Prostate gland (tissue), 2 donors: Measurements from ENCODE around the gene ST7. TPM values are rescaled to one million over a fixed set of nuclear protein-coding genes. Genes with fewer than 3 reads are reported as not detected.
A peak's percentile ranks its signal among the peaks of the same experiment; 100 is the strongest.

ENCODE experiments used
- DNase-seq: peaks from one replicate; pipeline ENCODE4 v3.0.0-alpha.2; 2019; ENCODE audit warnings: low spot score
- H3K27ac ChIP-seq, 2 donors: fragments of 200-600 bp; sonication (generic); 2 replicates each; pipeline ENCODE4 v1.5.1; 2017 to 2019
- H3K27me3 ChIP-seq: fragments of 200-600 bp; sonication (generic); replicated peaks from 2 replicates; pipeline ENCODE4 v1.5.1; 2019; ENCODE audit not compliant: insufficient read depth
- H3K36me3 ChIP-seq, 2 donors: fragments of 200-600 bp; sonication (generic); 1 replicate in 1 of 2; 2 replicates in 1 of 2; pipeline versions ENCODE4 v1.5.1 to v1.8.1; 2017 to 2019
- H3K4me1 ChIP-seq: fragments of 200-600 bp; sonication (generic); replicated peaks from 2 replicates; pipeline ENCODE4 v1.5.1; 2019
- H3K4me3 ChIP-seq, 2 donors: fragments of 200-600 bp; sonication (generic); 2 replicates each; pipeline ENCODE4 v1.5.1; 2017 to 2019
- H3K9me3 ChIP-seq: fragments of 200-600 bp; sonication (generic); 2 replicates; pipeline ENCODE4 v1.5.1; 2017
- POLR2A ChIP-seq: fragments of 450-650 bp; IDR thresholded peaks from one replicate; pipeline ENCODE4 v1.6.1; 2016; ENCODE audit warnings: antibody characterized with exemption, mild to moderate bottlenecking
- POLR2AphosphoS5 ChIP-seq: sonication (generic); formaldehyde crosslinking; IDR thresholded peaks from one replicate; pipeline ENCODE4 v1.6.1; 2017; ENCODE audit warnings: antibody characterized with exemption
- WGBS: methylation state at CpG from one replicate; pipeline ENCODE4 v1.1.5; 2018; 5-methylcytosine and 5-hydroxymethylcytosine counted together
- intact Hi-C: fragments of 100-400 bp; cut with DNase I; formaldehyde crosslinking; loops from one replicate; pipeline ENCODE4 v1.14.2; 2022
- total RNA-seq, 2 donors: library from RNA; depleted of rRNA; stranded (reverse); fragments of >200 nt; gene quantifications; one replicate each; pipeline ENCODE4 v1.1.0, GENCODE V29; 2016
- TF ChIP-seq, protein P1 (sequence below), 4 experiments: fragments of 200-600 bp in 2 of 4; fragments of 450-650 bp in 2 of 4; sonication (generic) in 2 of 4; IDR thresholded peaks; 1 replicate in 3 of 4; 2 replicates in 1 of 4; pipeline ENCODE4 v1.5.1; 2016 to 2019; ENCODE audit warnings: antibody characterized with exemption in 4 of 4, mild to moderate bottlenecking in 2 of 4, moderate library complexity in 2 of 4

The ST7 gene
- total RNA-seq, 2 donors from 2014 or later, result 18.7 to 27.5 TPM

DNA sequence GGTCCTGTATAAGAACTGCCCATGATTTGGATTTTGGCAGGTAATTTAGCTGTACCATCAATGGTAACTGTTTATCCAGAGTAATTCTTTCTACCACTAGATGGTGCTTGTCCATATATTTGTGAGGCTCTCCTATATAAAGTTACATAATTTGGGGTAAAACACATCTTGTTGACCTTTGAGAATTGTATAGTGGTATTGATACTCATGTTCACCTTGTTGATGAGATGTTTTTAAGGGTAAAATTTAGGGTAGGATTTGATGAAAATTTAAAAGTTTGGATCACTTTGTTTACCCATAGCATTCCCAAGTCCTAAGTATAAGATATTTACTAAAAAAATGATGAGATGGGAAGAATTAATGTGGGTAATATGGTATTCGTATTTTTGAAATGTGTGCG lies 31.6 kb downstream of the ST7 start:
- no peaks in the 10 kb centered on the region for H3K9me3 ChIP-seq
- WGBS, result 80% methylated on average over 2 of the region's 2 CpGs
- H3K4me1 ChIP-seq, result no peaks in the 10 kb centered on the region
- intact Hi-C loops, result loop anchor here (10.0 kb wide), 1 partner anchor 50 kb away; no protein-coding TSS in a partner anchor
- no peak overlapping the region for H3K27ac ChIP-seq
- no peak for DNase-seq
- no peaks in the 10 kb centered on the region for H3K36me3 ChIP-seq
- no peak for TF ChIP-seq POLR2AphosphoS5
- TF ChIP-seq, protein P1, sequence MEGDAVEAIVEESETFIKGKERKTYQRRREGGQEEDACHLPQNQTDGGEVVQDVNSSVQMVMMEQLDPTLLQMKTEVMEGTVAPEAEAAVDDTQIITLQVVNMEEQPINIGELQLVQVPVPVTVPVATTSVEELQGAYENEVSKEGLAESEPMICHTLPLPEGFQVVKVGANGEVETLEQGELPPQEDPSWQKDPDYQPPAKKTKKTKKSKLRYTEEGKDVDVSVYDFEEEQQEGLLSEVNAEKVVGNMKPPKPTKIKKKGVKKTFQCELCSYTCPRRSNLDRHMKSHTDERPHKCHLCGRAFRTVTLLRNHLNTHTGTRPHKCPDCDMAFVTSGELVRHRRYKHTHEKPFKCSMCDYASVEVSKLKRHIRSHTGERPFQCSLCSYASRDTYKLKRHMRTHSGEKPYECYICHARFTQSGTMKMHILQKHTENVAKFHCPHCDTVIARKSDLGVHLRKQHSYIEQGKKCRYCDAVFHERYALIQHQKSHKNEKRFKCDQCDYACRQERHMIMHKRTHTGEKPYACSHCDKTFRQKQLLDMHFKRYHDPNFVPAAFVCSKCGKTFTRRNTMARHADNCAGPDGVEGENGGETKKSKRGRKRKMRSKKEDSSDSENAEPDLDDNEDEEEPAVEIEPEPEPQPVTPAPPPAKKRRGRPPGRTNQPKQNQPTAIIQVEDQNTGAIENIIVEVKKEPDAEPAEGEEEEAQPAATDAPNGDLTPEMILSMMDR (IDR thresholded peaks at IDR 0.05), result peak; percentile 20 to 67 (median 54)
- no peak overlapping the region for H3K4me3 ChIP-seq
- H3K27me3 ChIP-seq, result no peaks in the 10 kb centered on the region

DNA sequence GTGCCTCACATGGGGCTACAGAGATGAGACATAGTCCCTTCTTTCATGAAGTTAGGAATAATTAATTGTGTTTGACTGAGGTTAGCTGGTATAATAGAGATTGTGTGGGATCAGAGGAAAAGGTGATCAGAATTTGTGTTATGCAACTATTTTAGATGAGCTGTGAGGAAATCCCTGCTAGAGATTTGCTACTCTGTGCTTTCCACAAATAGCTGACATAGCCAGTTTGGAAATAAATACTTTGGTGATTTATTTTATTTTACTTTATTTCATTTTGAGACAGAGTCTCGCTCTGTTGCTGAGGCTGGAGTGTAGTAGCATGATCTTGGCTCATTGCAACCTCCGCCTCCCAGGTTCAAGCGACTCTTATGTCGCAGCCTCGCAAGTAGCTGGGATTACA lies 32.3 kb downstream of the ST7 start:
- 99% methylated on average over 5 of the region's 5 CpGs for WGBS
- H3K27ac ChIP-seq, result no peak overlapping the region
- DNase-seq, result no peak
- H3K4me3 ChIP-seq, result no peak overlapping the region
- TF ChIP-seq, protein P1 (IDR thresholded peaks at IDR 0.05), result no peak
- TF ChIP-seq POLR2A (no peak), POLR2AphosphoS5 (no peak)
- no peaks in the 10 kb centered on the region for H3K4me1 ChIP-seq
- intact Hi-C loops, result loop anchor here (10.0 kb wide), 1 partner anchor 51 kb away; no protein-coding TSS in a partner anchor
- no peaks in the 10 kb centered on the region for H3K27me3 ChIP-seq
- H3K9me3 ChIP-seq, result no peaks in the 10 kb centered on the region
- no peaks in the 10 kb centered on the region for H3K36me3 ChIP-seq

DNA sequence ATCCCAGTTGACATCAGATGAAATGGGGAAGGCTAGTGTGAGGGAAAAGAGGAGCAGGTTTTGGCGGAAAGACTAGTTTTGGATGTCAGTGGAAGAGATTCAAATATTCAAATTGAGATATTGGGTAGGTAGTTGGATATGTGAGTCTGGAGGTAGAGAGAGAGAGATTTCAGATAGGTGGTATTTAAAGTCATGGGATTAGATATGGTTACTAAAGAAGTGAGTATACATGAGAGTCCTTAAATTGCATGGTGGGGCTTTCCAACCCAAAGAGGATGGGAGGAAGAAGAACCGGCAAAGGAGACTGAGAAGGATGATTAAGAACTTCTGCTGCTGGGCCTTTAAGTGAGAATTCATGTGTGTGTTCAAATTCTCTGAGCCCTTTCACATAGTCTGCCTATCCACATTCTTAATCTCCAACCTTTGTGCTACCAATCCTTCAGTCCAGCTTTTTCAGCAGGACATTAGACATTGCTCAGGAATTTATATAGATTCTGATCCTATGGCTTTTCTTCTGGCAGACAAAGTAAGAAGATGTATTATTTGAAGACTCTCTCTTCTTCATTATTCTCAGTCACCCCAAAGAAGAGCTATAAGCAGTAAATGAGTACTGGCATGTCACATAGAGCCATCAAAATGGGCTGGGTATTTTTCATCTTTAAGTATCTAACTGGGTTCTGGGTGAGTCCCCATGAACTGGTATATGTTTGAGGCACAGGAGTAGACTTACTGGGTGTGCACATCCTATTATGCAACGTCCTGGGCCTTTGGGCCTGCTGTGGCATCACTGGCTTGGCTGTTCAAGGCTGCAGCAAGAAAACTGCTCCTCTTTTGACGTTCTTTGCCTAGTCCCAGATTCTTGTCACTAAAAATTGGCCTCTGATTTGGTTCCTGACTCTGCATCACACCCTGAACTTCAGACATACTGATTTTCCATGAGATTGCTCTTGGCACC lies 33.6 kb downstream of the ST7 start:
- Histone ChIP-seq H3K4me3 (no peak overlapping the region), H3K27me3 (no peaks in the 10 kb centered on the region), H3K27ac (no peak overlapping the region), H3K4me1 (no peaks in the 10 kb centered on the region), H3K9me3 (no peaks in the 10 kb centered on the region), H3K36me3 (no peaks in the 10 kb centered on the region)
- TF ChIP-seq, protein P1 (IDR thresholded peaks at IDR 0.05), result no peak
- TF ChIP-seq POLR2A (no peak), POLR2AphosphoS5 (no peak)
- intact Hi-C loops, result loop anchor here (10.0 kb wide), 1 partner anchor 52 kb away; no protein-coding TSS in a partner anchor
- no peak for DNase-seq
- 88% methylated on average over 4 of the region's 4 CpGs for WGBS

DNA sequence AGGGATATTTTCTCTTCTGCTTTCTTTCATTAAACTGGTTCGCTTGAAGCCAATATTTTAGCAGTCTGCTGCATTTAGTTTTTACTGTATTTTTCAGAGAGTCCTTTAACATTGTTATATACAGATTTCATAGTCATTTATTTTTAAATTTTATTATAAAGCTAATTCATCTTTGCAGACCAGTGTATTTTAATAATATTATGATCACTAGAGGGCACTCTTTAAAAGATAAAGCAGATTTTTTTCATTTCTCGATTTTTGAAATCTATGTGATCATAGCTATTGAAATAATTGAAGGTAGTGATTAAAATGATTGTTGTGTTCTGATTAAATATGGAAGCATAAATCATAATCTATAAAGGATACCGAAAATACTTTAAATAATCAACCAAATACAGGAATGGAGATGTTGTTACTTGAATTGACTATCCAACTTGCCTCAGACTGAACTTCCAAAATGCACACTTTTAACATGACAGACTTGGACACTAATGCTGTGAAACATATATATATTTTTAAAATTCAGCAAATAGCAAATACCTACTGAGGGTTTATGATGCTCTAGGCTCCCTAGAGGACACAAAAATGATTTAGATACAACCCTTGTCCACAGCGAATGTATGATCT lies 35.2 kb downstream of the ST7 start:
- no peaks in the 10 kb centered on the region for H3K36me3 ChIP-seq
- WGBS, result 66% methylated on average over 4 of the region's 4 CpGs
- no peaks in the 10 kb centered on the region for H3K9me3 ChIP-seq
- no peak overlapping the region for H3K4me3 ChIP-seq
- H3K27me3 ChIP-seq, result no peaks in the 10 kb centered on the region
- no peaks in the 10 kb centered on the region for H3K4me1 ChIP-seq
- no peak overlapping the region for H3K27ac ChIP-seq
- no peak for DNase-seq
- intact Hi-C loops, result loop anchor here (2.0 to 10.0 kb wide), 2 partner anchors 54 to 130 kb away; no protein-coding TSS in a partner anchor
- TF ChIP-seq, protein P1 (IDR thresholded peaks at IDR 0.05), result peak in 3 of 4 experiments; percentile 28 to 48 (median 31)
- TF ChIP-seq POLR2AphosphoS5, result no peak
